ENCODE data around the gene NIFK.
"Not testable (repeated sequence)": the region's sequence is repeated elsewhere in the genome, so short reads cannot be mapped to it uniquely, and the experiment has no call there.

GRCh38 chr2:121701761-121702160 lies 34.9 kb downstream of the NIFK start:
- TF ChIP-seq, protein P1, sequence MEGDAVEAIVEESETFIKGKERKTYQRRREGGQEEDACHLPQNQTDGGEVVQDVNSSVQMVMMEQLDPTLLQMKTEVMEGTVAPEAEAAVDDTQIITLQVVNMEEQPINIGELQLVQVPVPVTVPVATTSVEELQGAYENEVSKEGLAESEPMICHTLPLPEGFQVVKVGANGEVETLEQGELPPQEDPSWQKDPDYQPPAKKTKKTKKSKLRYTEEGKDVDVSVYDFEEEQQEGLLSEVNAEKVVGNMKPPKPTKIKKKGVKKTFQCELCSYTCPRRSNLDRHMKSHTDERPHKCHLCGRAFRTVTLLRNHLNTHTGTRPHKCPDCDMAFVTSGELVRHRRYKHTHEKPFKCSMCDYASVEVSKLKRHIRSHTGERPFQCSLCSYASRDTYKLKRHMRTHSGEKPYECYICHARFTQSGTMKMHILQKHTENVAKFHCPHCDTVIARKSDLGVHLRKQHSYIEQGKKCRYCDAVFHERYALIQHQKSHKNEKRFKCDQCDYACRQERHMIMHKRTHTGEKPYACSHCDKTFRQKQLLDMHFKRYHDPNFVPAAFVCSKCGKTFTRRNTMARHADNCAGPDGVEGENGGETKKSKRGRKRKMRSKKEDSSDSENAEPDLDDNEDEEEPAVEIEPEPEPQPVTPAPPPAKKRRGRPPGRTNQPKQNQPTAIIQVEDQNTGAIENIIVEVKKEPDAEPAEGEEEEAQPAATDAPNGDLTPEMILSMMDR (IDR thresholded peaks at IDR 0.05) = not testable (repeated sequence)
- TF ChIP-seq POLR2A, EP300, POLR2AphosphoS5 (IDR thresholded peaks at IDR 0.05): not testable (repeated sequence)

All from suprapubic skin (tissue), 4 donors.